Measurements from ENCODE around the gene C8B.

The C8B gene

GRCh38 chr1:56933606-56934005 lies 32.2 kb downstream of the C8B start:
- Histone ChIP-seq H3K9ac (ENCODE audit: low read depth in 1 of 2, low read length in 2 of 2) (no peak overlapping the region), H3K27ac (ENCODE audit: low read depth in 2 of 2, low read length in 2 of 2) (no peak overlapping the region), H3K4me3 (ENCODE audit: low read length in 2 of 2) (no peak overlapping the region), H3K36me3 (ENCODE audit: control insufficient read depth in 2 of 2, insufficient read depth in 2 of 2, low read length in 2 of 2) (no peaks in the 10 kb centered on the region), H3K9me3 (ENCODE audit: control insufficient read depth in 2 of 2, low read length in 2 of 2) (no peaks in the 10 kb centered on the region), H3K4me1 (ENCODE audit: control insufficient read depth in 2 of 2, insufficient read depth in 2 of 2, low read length in 2 of 2) (no peaks in the 10 kb centered on the region), H3K27me3 (ENCODE audit: control insufficient read depth in 2 of 2, insufficient read depth in 2 of 2, low read length in 2 of 2) (no peaks in the 10 kb centered on the region)

GRCh38 chr1:56933161-56933560 lies 32.7 kb downstream of the C8B start:
- Histone ChIP-seq H3K9ac (ENCODE audit: low read depth in 1 of 2, low read length in 2 of 2) (no peak overlapping the region), H3K36me3 (ENCODE audit: control insufficient read depth in 2 of 2, insufficient read depth in 2 of 2, low read length in 2 of 2) (no peaks in the 10 kb centered on the region), H3K27ac (ENCODE audit: low read depth in 2 of 2, low read length in 2 of 2) (no peak overlapping the region), H3K4me3 (ENCODE audit: low read length in 2 of 2) (no peak overlapping the region), H3K4me1 (ENCODE audit: control insufficient read depth in 2 of 2, insufficient read depth in 2 of 2, low read length in 2 of 2) (no peaks in the 10 kb centered on the region), H3K27me3 (ENCODE audit: control insufficient read depth in 2 of 2, insufficient read depth in 2 of 2, low read length in 2 of 2) (no peaks in the 10 kb centered on the region), H3K9me3 (ENCODE audit: control insufficient read depth in 2 of 2, low read length in 2 of 2) (no peaks in the 10 kb centered on the region)

- no peaks in the 10 kb centered on the region for H3K27me3 ChIP-seq (ENCODE audit: control insufficient read depth in 2 of 2, insufficient read depth in 2 of 2, low read length in 2 of 2)
- no peaks in the 10 kb centered on the region for H3K36me3 ChIP-seq (ENCODE audit: control insufficient read depth in 2 of 2, insufficient read depth in 2 of 2, low read length in 2 of 2)
- no peak overlapping the region for H3K4me3 ChIP-seq (ENCODE audit: low read length in 2 of 2)
- H3K9me3 ChIP-seq (ENCODE audit: control insufficient read depth in 2 of 2, low read length in 2 of 2): no peaks in the 10 kb centered on the region
- no peaks in the 10 kb centered on the region for H3K4me1 ChIP-seq (ENCODE audit: control insufficient read depth in 2 of 2, insufficient read depth in 2 of 2, low read length in 2 of 2)
- H3K9ac ChIP-seq (ENCODE audit: low read depth in 1 of 2, low read length in 2 of 2): no peak overlapping the region
- H3K27ac ChIP-seq (ENCODE audit: low read depth in 2 of 2, low read length in 2 of 2): no peak overlapping the region
These were observed 34.1 kb downstream of the C8B start for GRCh38 chr1:56931686-56932085.

GRCh38 chr1:56931211-56931610 lies 34.6 kb downstream of the C8B start:
- Histone ChIP-seq H3K27ac (ENCODE audit: low read depth in 2 of 2, low read length in 2 of 2) (no peak overlapping the region), H3K9me3 (ENCODE audit: control insufficient read depth in 2 of 2, low read length in 2 of 2) (no peaks in the 10 kb centered on the region), H3K4me1 (ENCODE audit: control insufficient read depth in 2 of 2, insufficient read depth in 2 of 2, low read length in 2 of 2) (no peaks in the 10 kb centered on the region), H3K4me3 (ENCODE audit: low read length in 2 of 2) (no peak overlapping the region), H3K9ac (ENCODE audit: low read depth in 1 of 2, low read length in 2 of 2) (no peak overlapping the region), H3K36me3 (ENCODE audit: control insufficient read depth in 2 of 2, insufficient read depth in 2 of 2, low read length in 2 of 2) (no peaks in the 10 kb centered on the region), H3K27me3 (ENCODE audit: control insufficient read depth in 2 of 2, insufficient read depth in 2 of 2, low read length in 2 of 2) (no peaks in the 10 kb centered on the region)

GRCh38 chr1:56929492-56929891 lies 36.3 kb downstream of the C8B start:
- Histone ChIP-seq H3K27ac (ENCODE audit: low read depth in 2 of 2, low read length in 2 of 2) (no peak overlapping the region), H3K4me1 (ENCODE audit: control insufficient read depth in 2 of 2, insufficient read depth in 2 of 2, low read length in 2 of 2) (no peaks in the 10 kb centered on the region), H3K4me3 (ENCODE audit: low read length in 2 of 2) (no peak overlapping the region), H3K27me3 (ENCODE audit: control insufficient read depth in 2 of 2, insufficient read depth in 2 of 2, low read length in 2 of 2) (no peaks in the 10 kb centered on the region), H3K9me3 (ENCODE audit: control insufficient read depth in 2 of 2, low read length in 2 of 2) (no peaks in the 10 kb centered on the region), H3K9ac (ENCODE audit: low read depth in 1 of 2, low read length in 2 of 2) (no peak overlapping the region), H3K36me3 (ENCODE audit: control insufficient read depth in 2 of 2, insufficient read depth in 2 of 2, low read length in 2 of 2) (no peaks in the 10 kb centered on the region)

GRCh38 chr1:56927986-56928385 lies 37.8 kb downstream of the C8B start:
- Histone ChIP-seq H3K9me3 (ENCODE audit: control insufficient read depth in 2 of 2, low read length in 2 of 2) (no peaks in the 10 kb centered on the region), H3K4me3 (ENCODE audit: low read length in 2 of 2) (no peak overlapping the region), H3K27ac (ENCODE audit: low read depth in 2 of 2, low read length in 2 of 2) (no peak overlapping the region), H3K4me1 (ENCODE audit: control insufficient read depth in 2 of 2, insufficient read depth in 2 of 2, low read length in 2 of 2) (no peaks in the 10 kb centered on the region), H3K36me3 (ENCODE audit: control insufficient read depth in 2 of 2, insufficient read depth in 2 of 2, low read length in 2 of 2) (no peaks in the 10 kb centered on the region), H3K9ac (ENCODE audit: low read depth in 1 of 2, low read length in 2 of 2) (no peak overlapping the region), H3K27me3 (ENCODE audit: control insufficient read depth in 2 of 2, insufficient read depth in 2 of 2, low read length in 2 of 2) (no peaks in the 10 kb centered on the region)

- Histone ChIP-seq H3K9ac (ENCODE audit: low read depth in 1 of 2, low read length in 2 of 2) (no peak overlapping the region), H3K27me3 (ENCODE audit: control insufficient read depth in 2 of 2, insufficient read depth in 2 of 2, low read length in 2 of 2) (no peaks in the 10 kb centered on the region), H3K9me3 (ENCODE audit: control insufficient read depth in 2 of 2, low read length in 2 of 2) (no peaks in the 10 kb centered on the region), H3K4me3 (ENCODE audit: low read length in 2 of 2) (no peak overlapping the region), H3K36me3 (ENCODE audit: control insufficient read depth in 2 of 2, insufficient read depth in 2 of 2, low read length in 2 of 2) (no peaks in the 10 kb centered on the region), H3K4me1 (ENCODE audit: control insufficient read depth in 2 of 2, insufficient read depth in 2 of 2, low read length in 2 of 2) (no peaks in the 10 kb centered on the region), H3K27ac (ENCODE audit: low read depth in 2 of 2, low read length in 2 of 2) (no peak overlapping the region)
These were observed 38.6 kb downstream of the C8B start for GRCh38 chr1:56927171-56927570.

GRCh38 chr1:56925193-56925592 lies 40.6 kb downstream of the C8B start:
- no peaks in the 10 kb centered on the region for H3K4me1 ChIP-seq (ENCODE audit: control insufficient read depth in 2 of 2, insufficient read depth in 2 of 2, low read length in 2 of 2)
- H3K36me3 ChIP-seq (ENCODE audit: control insufficient read depth in 2 of 2, insufficient read depth in 2 of 2, low read length in 2 of 2): no peaks in the 10 kb centered on the region
- H3K9me3 ChIP-seq (ENCODE audit: control insufficient read depth in 2 of 2, low read length in 2 of 2): no peaks in the 10 kb centered on the region
- no peak overlapping the region for H3K9ac ChIP-seq (ENCODE audit: low read depth in 1 of 2, low read length in 2 of 2)
- H3K27ac ChIP-seq (ENCODE audit: low read depth in 2 of 2, low read length in 2 of 2): no peak overlapping the region
- H3K4me3 ChIP-seq (ENCODE audit: low read length in 2 of 2): no peak overlapping the region
- no peaks in the 10 kb centered on the region for H3K27me3 ChIP-seq (ENCODE audit: control insufficient read depth in 2 of 2, insufficient read depth in 2 of 2, low read length in 2 of 2)

GRCh38 chr1:56924116-56924515 lies 41.7 kb downstream of the C8B start:
- no peaks in the 10 kb centered on the region for H3K27me3 ChIP-seq (ENCODE audit: control insufficient read depth in 2 of 2, insufficient read depth in 2 of 2, low read length in 2 of 2)

GRCh38 chr1:56923201-56923600 lies 42.6 kb downstream of the C8B start:
- no peaks in the 10 kb centered on the region for H3K36me3 ChIP-seq (ENCODE audit: control insufficient read depth in 2 of 2, insufficient read depth in 2 of 2, low read length in 2 of 2)
- H3K9ac ChIP-seq (ENCODE audit: low read depth in 1 of 2, low read length in 2 of 2): no peak overlapping the region
- H3K4me1 ChIP-seq (ENCODE audit: control insufficient read depth in 2 of 2, insufficient read depth in 2 of 2, low read length in 2 of 2): no peaks in the 10 kb centered on the region
- no peak overlapping the region for H3K4me3 ChIP-seq (ENCODE audit: low read length in 2 of 2)
- H3K27me3 ChIP-seq (ENCODE audit: control insufficient read depth in 2 of 2, insufficient read depth in 2 of 2, low read length in 2 of 2): no peaks in the 10 kb centered on the region
- H3K27ac ChIP-seq (ENCODE audit: low read depth in 2 of 2, low read length in 2 of 2): no peak overlapping the region
- no peaks in the 10 kb centered on the region for H3K9me3 ChIP-seq (ENCODE audit: control insufficient read depth in 2 of 2, low read length in 2 of 2)

More at GRCh38 chr1:56924116-56924515, 41.7 kb downstream of the C8B start:
- Histone ChIP-seq H3K9ac (ENCODE audit: low read depth in 1 of 2, low read length in 2 of 2) (no peak overlapping the region), H3K36me3 (ENCODE audit: control insufficient read depth in 2 of 2, insufficient read depth in 2 of 2, low read length in 2 of 2) (no peaks in the 10 kb centered on the region), H3K4me3 (ENCODE audit: low read length in 2 of 2) (no peak overlapping the region), H3K4me1 (ENCODE audit: control insufficient read depth in 2 of 2, insufficient read depth in 2 of 2, low read length in 2 of 2) (no peaks in the 10 kb centered on the region), H3K9me3 (ENCODE audit: control insufficient read depth in 2 of 2, low read length in 2 of 2) (no peaks in the 10 kb centered on the region), H3K27ac (ENCODE audit: low read depth in 2 of 2, low read length in 2 of 2) (no peak overlapping the region)

- H3K9ac ChIP-seq (ENCODE audit: low read depth in 1 of 2, low read length in 2 of 2): no peak overlapping the region
These were observed 43.3 kb downstream of the C8B start for GRCh38 chr1:56922507-56922906.

More at GRCh38 chr1:56922507-56922906, 43.3 kb downstream of the C8B start:
- Histone ChIP-seq H3K9me3 (ENCODE audit: control insufficient read depth in 2 of 2, low read length in 2 of 2) (no peaks in the 10 kb centered on the region), H3K36me3 (ENCODE audit: control insufficient read depth in 2 of 2, insufficient read depth in 2 of 2, low read length in 2 of 2) (no peaks in the 10 kb centered on the region), H3K27me3 (ENCODE audit: control insufficient read depth in 2 of 2, insufficient read depth in 2 of 2, low read length in 2 of 2) (no peaks in the 10 kb centered on the region), H3K4me3 (ENCODE audit: low read length in 2 of 2) (no peak overlapping the region), H3K27ac (ENCODE audit: low read depth in 2 of 2, low read length in 2 of 2) (no peak overlapping the region), H3K4me1 (ENCODE audit: control insufficient read depth in 2 of 2, insufficient read depth in 2 of 2, low read length in 2 of 2) (no peaks in the 10 kb centered on the region)
